IPS-NIHi7 (cell line): ENCODE data around the gene NHS.

Experiments
- DNase-seq: peaks from one replicate; pipeline ENCODE4 v3.0.0; 2012; ENCODE audit warnings: mixed read lengths; ENCODE audit errors: extremely low spot score

NHS gene

GRCh38 chrX:17736478-17736855, 361.5 kb downstream of the NHS start:
- DNase-seq = no peak

GRCh38 chrX:17736856-17737709, 362.1 kb downstream of the NHS start, which contains the start of gene SCML1:
SCML1 (plus strand) TSS chrX:17737493; CDS start chrX:17744187, 6,694 bp downstream.
- DNase-seq = peak; percentile 88

GRCh38 chrX:17737710-17737985, 362.6 kb downstream of the NHS start:
- DNase-seq = no peak

GRCh38 chrX:17737986-17738713, 363.1 kb downstream of the NHS start:
- DNase-seq = no peak

- DNase-seq = no peak
Observed at GRCh38 chrX:17738737-17739535, 363.9 kb downstream of the NHS start.

GRCh38 chrX:17740137-17741122, 365.4 kb downstream of the NHS start:
- no peak for DNase-seq

GRCh38 chrX:17741123-17741511, 366.1 kb downstream of the NHS start:
- DNase-seq = no peak

- DNase-seq = no peak
Observed at GRCh38 chrX:17743913-17744312, 368.9 kb downstream of the NHS start.

- no peak for DNase-seq
Observed at GRCh38 chrX:17744896-17745523, 370.0 kb downstream of the NHS start.

- no peak for DNase-seq
Observed at GRCh38 chrX:17747692-17748091, 372.7 kb downstream of the NHS start.

GRCh38 chrX:17748684-17749083, 373.7 kb downstream of the NHS start:
- no peak for DNase-seq

- DNase-seq = no peak
Observed at GRCh38 chrX:17750436-17750835, 375.4 kb downstream of the NHS start.

GRCh38 chrX:17758382-17758781, 383.4 kb downstream of the NHS start:
- DNase-seq = no peak

GRCh38 chrX:17759990-17760389, 385.0 kb downstream of the NHS start:
- DNase-seq = no peak

GRCh38 chrX:17767734-17768133, 392.7 kb downstream of the NHS start:
- DNase-seq = no peak

- DNase-seq = no peak
Observed at GRCh38 chrX:17768997-17769396, 394.0 kb downstream of the NHS start.

- no peak for DNase-seq
Observed at GRCh38 chrX:17769701-17770269, 394.8 kb downstream of the NHS start.

GRCh38 chrX:17773221-17773876, 398.3 kb downstream of the NHS start:
- no peak for DNase-seq

GRCh38 chrX:17774053-17774452, 399.1 kb downstream of the NHS start:
- DNase-seq = no peak

- no peak for DNase-seq
Observed at GRCh38 chrX:17778997-17779396, 404.0 kb downstream of the NHS start.
